Endodermal cell (in vitro differentiated cells): ENCODE results near the gene C15orf39. TPM values are rescaled to one million over a fixed set of nuclear protein-coding genes. Genes with fewer than 3 reads are reported as not detected.
"Not testable (repeated sequence)": the region's sequence is repeated elsewhere in the genome, so short reads cannot be mapped to it uniquely, and the experiment has no call there.

Experiments used
- DNase-seq: peaks from one replicate; pipeline ENCODE4 v3.0.0-alpha.2; 2017
- H3K27ac ChIP-seq: 2 replicates; pipeline ENCODE4 v1.5.1; 2013; ENCODE audit warnings: mild to moderate bottlenecking, low read depth, low read length, moderate library complexity
- H3K27me3 ChIP-seq: 2 replicates; pipeline ENCODE4 v1.6.1; 2013; ENCODE audit warnings: mild to moderate bottlenecking, low read length, moderate library complexity; ENCODE audit not compliant: insufficient read depth, control insufficient read depth, poor library complexity, severe bottlenecking
- H3K36me3 ChIP-seq: 2 replicates; pipeline ENCODE4 v1.7.0; 2013; ENCODE audit warnings: mild to moderate bottlenecking, low read length, moderate library complexity; ENCODE audit not compliant: control insufficient read depth, insufficient read depth
- H3K4me1 ChIP-seq: one replicate; pipeline ENCODE4 v1.7.0; 2013; ENCODE audit warnings: low read length; ENCODE audit not compliant: control insufficient read depth, insufficient read depth
- H3K4me3 ChIP-seq: 2 replicates; pipeline ENCODE4 v1.5.1; 2013; ENCODE audit warnings: mild to moderate bottlenecking, low read length, moderate library complexity
- H3K9ac ChIP-seq: 2 replicates; pipeline ENCODE4 v1.6.1; 2013; ENCODE audit warnings: mild to moderate bottlenecking, low read length, moderate library complexity; ENCODE audit not compliant: poor library complexity, severe bottlenecking; ENCODE audit errors: extremely low read depth
- H3K9me3 ChIP-seq: 2 replicates; pipeline ENCODE4 v1.6.1; 2013; ENCODE audit warnings: mild to moderate bottlenecking, low read length, moderate library complexity; ENCODE audit not compliant: control insufficient read depth
- H3K27ac Mint-ChIP-seq: 2 replicates; pipeline ENCODE4 v1.8.0; 2020; ENCODE audit warnings: mixed read lengths
- H3K27me3 Mint-ChIP-seq: 2 replicates; pipeline ENCODE4 v1.8.0; 2021; ENCODE audit warnings: mild to moderate bottlenecking, mixed read lengths; ENCODE audit not compliant: insufficient read depth
- H3K36me3 Mint-ChIP-seq: 2 replicates; pipeline ENCODE4 v1.8.0; 2020; ENCODE audit warnings: low read depth, mixed read lengths
- H3K4me1 Mint-ChIP-seq: 2 replicates; pipeline ENCODE4 v1.8.0; 2020; ENCODE audit warnings: mixed read lengths
- H3K4me3 Mint-ChIP-seq: 2 replicates; pipeline ENCODE4 v1.8.0; 2020; ENCODE audit warnings: mild to moderate bottlenecking, moderate library complexity, mixed read lengths
- H3K9me3 Mint-ChIP-seq: 2 replicates; pipeline ENCODE4 v1.8.0; 2020; ENCODE audit warnings: mild to moderate bottlenecking, mixed read lengths
- CTCF ChIP-seq: fragments of 200-600 bp; sonication (generic); conservative IDR thresholded peaks from 2 replicates; pipeline ENCODE4 v1.5.0; 2021; ENCODE audit warnings: antibody characterized with exemption, mild to moderate bottlenecking
- WGBS, 2 experiments: methylation state at CpG; one replicate each; pipeline versions ENCODE4 v1.1.5 to v1.1.7; 2013; ENCODE audit warnings: missing lambda C conversion rate in 2 of 2, mixed read lengths in 1 of 2; ENCODE audit not compliant: insufficient coverage in 1 of 2, insufficient read length in 1 of 2; 5-methylcytosine and 5-hydroxymethylcytosine counted together
- total RNA-seq, 2 donors: library from RNA; stranded (reverse); fragmentation: NEBNext Ultra II Directional in 1 of 2; extraction: Animal tissue kit (Norgen Biotek cat#: 25700) in 1 of 2; gene quantifications; 2 replicates in 1 of 2; 3 replicates in 1 of 2; pipeline ENCODE4 v1.2.1, GENCODE V29; 2021

The C15orf39 gene
- total RNA-seq, 2 donors from 2014 or later, result 19.0 to 22.2 TPM

GRCh38 chr15:75224281-75224680 lies 22.6 kb downstream of the C15orf39 start:
- H3K9me3 ChIP-seq, result no peaks in the 10 kb centered on the region
- no peaks in the 10 kb centered on the region for H3K9me3 Mint-ChIP-seq
- H3K4me1 Mint-ChIP-seq, result no peaks in the 10 kb centered on the region
- no peak overlapping the region for H3K27ac ChIP-seq
- H3K4me3 Mint-ChIP-seq, result no peak overlapping the region
- no peak overlapping the region for H3K9ac ChIP-seq
- no peaks in the 10 kb centered on the region for H3K36me3 ChIP-seq
- H3K36me3 Mint-ChIP-seq, result no peaks in the 10 kb centered on the region
- no peak overlapping the region for H3K4me3 ChIP-seq
- 91 to 94% methylated on average over 6 to 12 of the region's 12 CpGs for WGBS, 2 experiments
- H3K27ac Mint-ChIP-seq, result no peak overlapping the region
- no peaks in the 10 kb centered on the region for H3K27me3 ChIP-seq
- H3K27me3 Mint-ChIP-seq, result peaks cover 11% of the 10 kb centered on the region
- H3K4me1 ChIP-seq, result no peaks in the 10 kb centered on the region
- no peak for TF ChIP-seq CTCF
- no peak for DNase-seq

DNA sequence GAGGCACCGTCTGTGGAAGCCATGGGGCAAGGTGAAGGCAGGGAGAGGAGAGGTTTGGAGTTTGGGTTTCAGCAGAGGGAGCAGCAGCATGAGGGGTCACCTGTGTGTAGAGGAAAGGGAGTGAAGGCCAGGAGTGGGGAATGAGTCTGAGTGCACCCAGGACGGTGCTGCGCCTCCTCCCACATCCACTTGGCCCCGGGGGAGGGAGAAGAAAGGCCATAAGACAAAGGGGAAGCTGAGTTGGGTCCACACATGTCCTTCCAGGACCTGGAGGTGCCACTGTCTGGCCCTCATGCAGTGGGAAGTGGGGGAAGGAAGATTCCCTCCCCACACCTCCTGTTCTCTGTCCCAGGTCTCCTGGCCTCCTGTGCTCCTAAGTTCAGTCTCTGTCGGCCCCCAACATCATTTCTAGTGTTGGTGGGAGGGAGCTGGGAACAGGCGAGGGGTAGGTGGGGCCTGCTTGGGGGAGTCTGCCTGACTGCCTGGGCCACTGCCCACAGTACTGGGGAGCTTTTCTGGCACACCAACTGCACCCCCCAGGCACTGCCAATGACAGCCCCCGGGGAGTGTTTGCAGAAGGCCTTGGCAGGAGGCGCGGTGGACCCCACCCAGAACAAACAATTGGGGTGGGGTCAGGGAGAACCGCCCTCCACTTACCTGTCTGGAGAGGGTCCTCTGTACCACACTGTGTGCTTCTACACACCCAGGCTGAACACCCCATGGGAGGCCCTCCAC lies 23.6 kb downstream of the C15orf39 start:
- not testable (repeated sequence) for H3K27ac Mint-ChIP-seq, H3K27me3 Mint-ChIP-seq, DNase-seq

DNA sequence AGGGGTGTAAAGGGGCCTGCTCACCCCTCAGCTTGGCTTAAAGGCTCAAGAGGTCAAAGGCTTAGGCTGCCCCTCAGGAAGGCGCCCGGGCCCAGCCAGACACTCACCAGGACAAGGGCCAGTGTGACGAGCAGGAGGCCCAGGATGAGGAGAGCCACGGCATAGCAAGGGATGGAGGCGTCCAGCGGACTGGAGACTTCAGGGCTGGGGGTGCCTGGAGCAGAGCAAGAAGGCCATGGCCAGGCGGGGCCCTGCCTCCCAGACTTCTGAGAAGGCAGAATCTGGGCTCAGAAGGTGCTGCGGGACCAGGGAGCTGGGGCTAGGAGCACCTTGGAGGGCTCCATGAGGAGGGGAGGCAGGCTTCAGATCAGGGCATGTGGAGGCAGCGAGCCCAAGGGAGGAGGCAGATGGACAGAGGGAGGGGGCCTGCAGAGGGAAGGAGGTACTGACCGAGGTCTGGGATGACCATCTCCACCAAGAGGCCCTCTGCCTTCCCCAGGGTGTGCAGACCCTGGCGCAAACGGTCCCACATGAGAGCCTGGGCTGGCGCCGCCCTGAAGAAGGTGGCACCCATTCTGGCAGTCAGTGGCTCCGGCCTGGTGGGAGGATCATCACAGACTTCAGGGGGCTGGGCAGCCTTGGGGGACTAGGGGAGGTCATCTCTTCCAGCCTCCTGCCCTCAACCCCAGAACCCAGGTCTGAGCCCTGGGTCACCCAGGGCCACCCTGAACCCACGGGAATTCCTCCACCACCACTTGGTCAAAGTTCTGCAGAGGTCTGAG lies 24.5 kb downstream of the C15orf39 start:
- TF ChIP-seq CTCF, result no peak
- no peak overlapping the region for H3K27ac ChIP-seq
- 95% methylated on average over 11 to 16 of the region's 16 CpGs for WGBS, 2 experiments
- H3K27ac Mint-ChIP-seq, result no peak overlapping the region
- no peak overlapping the region for H3K9ac ChIP-seq
- H3K9me3 ChIP-seq, result no peaks in the 10 kb centered on the region
- H3K27me3 Mint-ChIP-seq, result peaks cover 10% of the 10 kb centered on the region
- no peak overlapping the region for H3K4me3 ChIP-seq
- no peak overlapping the region for H3K4me3 Mint-ChIP-seq
- no peak for DNase-seq
- no peaks in the 10 kb centered on the region for H3K27me3 ChIP-seq
- H3K36me3 ChIP-seq, result no peaks in the 10 kb centered on the region
- no peaks in the 10 kb centered on the region for H3K9me3 Mint-ChIP-seq
- no peaks in the 10 kb centered on the region for H3K36me3 Mint-ChIP-seq
- no peaks in the 10 kb centered on the region for H3K4me1 Mint-ChIP-seq
- H3K4me1 ChIP-seq, result no peaks in the 10 kb centered on the region

More for the DNA sequence above, 23.6 kb downstream of the C15orf39 start:
- not testable (repeated sequence) for H3K4me3 Mint-ChIP-seq, H3K4me3 ChIP-seq, H3K36me3 ChIP-seq, H3K9ac ChIP-seq, H3K9me3 Mint-ChIP-seq, H3K4me1 Mint-ChIP-seq, H3K9me3 ChIP-seq, H3K36me3 Mint-ChIP-seq, H3K27me3 ChIP-seq, H3K4me1 ChIP-seq, H3K27ac ChIP-seq
- 91% methylated on average over 7 of the region's 10 CpGs; no CpG with 5 or more reads in 1 of the 2 experiments for WGBS, 2 experiments

DNA sequence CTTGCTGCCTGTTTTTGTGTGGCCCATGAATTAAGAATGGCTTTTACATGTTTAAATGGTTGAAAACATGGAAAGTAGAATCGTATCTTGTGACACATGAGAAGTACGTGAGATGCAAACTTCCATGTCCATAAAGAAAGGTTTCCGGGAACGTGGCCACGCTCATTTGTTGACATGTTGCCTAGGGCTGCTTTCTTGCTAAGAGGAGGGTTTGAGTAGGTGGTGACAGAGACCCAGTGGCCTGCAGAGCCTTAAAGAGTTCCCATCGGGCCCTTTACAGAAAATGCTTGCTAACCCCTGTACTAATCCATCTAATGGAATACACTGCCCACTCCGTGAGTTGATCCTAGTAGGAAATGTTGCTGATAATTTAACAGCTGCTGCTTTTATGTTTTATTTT lies 25.4 kb downstream of the C15orf39 start:
- not testable (repeated sequence) for H3K27ac Mint-ChIP-seq, H3K27me3 ChIP-seq, H3K9me3 ChIP-seq, H3K4me1 ChIP-seq, H3K27ac ChIP-seq, H3K9me3 Mint-ChIP-seq, H3K4me3 Mint-ChIP-seq, H3K4me3 ChIP-seq, DNase-seq, H3K9ac ChIP-seq, H3K36me3 ChIP-seq, H3K4me1 Mint-ChIP-seq, H3K36me3 Mint-ChIP-seq
- WGBS, 2 experiments, result 94% methylated on average over 6 to 7 of the region's 7 CpGs
- peaks cover 15% of the 10 kb centered on the region for H3K27me3 Mint-ChIP-seq
